K562 (cell line): ENCODE results near the gene GRIP1. TPM values are rescaled to one million over a fixed set of nuclear protein-coding genes. Genes with fewer than 3 reads are reported as not detected.
A peak's percentile ranks its signal among the peaks of the same experiment; 100 is the strongest.

ENCODE experiments used
- ATAC-seq: fragments of 200-7000 bp; cut with Tn5 transposase; 3 replicates; pipeline ENCODE4 v1.9.1; 2020; ENCODE audit warnings: moderate library complexity
- BruUV-seq: library from RNA; stranded (reverse); fragments of 400-500 nt; replicated peaks from 2 replicates; lab custom pipeline; 2021; lab: Mats Ljungman, UMichigan
- CTCF ChIA-PET: fragments of 300-600 bp; formaldehyde crosslinking; extraction: SDS; loops from one replicate; lab custom pipeline; 2021; ENCODE audit warnings: low intra/inter-chr PET ratio; lab: Yijun Ruan, JAX
- POLR2A ChIA-PET: fragments of 300-600, 350-650 bp; sonication (Branson Sonifier 250); formaldehyde crosslinking; extraction: SDS; loops from one replicate; lab custom pipeline; 2021; ENCODE audit warnings: antibody characterized with exemption, inconsistent platforms; lab: Yijun Ruan, JAX
- DNase-seq, 4 experiments: peaks; one replicate each; pipeline versions ENCODE4 v3.0.0 to v3.0.0-alpha.2; 2011 to 2018; ENCODE audit warnings: low spot score in 3 of 4, mixed read lengths in 3 of 4; ENCODE audit errors: extremely low read depth in 1 of 4
- FAIRE-seq: peaks from 2 replicates; lab custom pipeline; 2011; peaks lifted over from hg19 to GRCh38; lab: Jason Lieb, UNC
- H2AFZ ChIP-seq: 2 replicates; pipeline ENCODE4 v1.6.0; 2011; ENCODE audit warnings: low read depth, low read length, control low read depth, inconsistent platforms
- H3K27ac ChIP-seq: fragments of 200-600 bp; 3 replicates; pipeline ENCODE4 v1.8.0; 2011; ENCODE audit warnings: low read depth, mild to moderate bottlenecking, control low read depth, inconsistent platforms, low read length, moderate library complexity, mixed read lengths; ENCODE audit errors: extremely low read depth
- H3K27me3 ChIP-seq, 2 experiments: fragments of 300-600 bp in 1 of 2; 2 replicates in 1 of 2; 3 replicates in 1 of 2; pipeline versions ENCODE4 v1.6.0 to v1.8.0; 2011; ENCODE audit warnings: inconsistent platforms in 2 of 2, low read length in 2 of 2, mild to moderate bottlenecking in 1 of 2, mixed read lengths in 1 of 2, moderate library complexity in 1 of 2; ENCODE audit not compliant: control insufficient read depth in 2 of 2, insufficient read depth in 2 of 2
- H3K36me3 ChIP-seq: fragments of 300-600 bp; 3 replicates; pipeline ENCODE4 v1.8.0; 2011; ENCODE audit warnings: mild to moderate bottlenecking, low read length, inconsistent platforms; ENCODE audit not compliant: control insufficient read depth, insufficient read depth
- H3K4me1 ChIP-seq, 2 experiments: fragments of 200-600 bp in 1 of 2; replicated peaks in 1 of 2; 2 replicates in 1 of 2; 3 replicates in 1 of 2; pipeline versions ENCODE4 v1.5.1 to v1.8.0; 2011; ENCODE audit warnings: inconsistent platforms in 2 of 2, low read length in 2 of 2, mild to moderate bottlenecking in 1 of 2, mixed read lengths in 1 of 2, moderate library complexity in 1 of 2; ENCODE audit not compliant: control insufficient read depth in 2 of 2, insufficient read depth in 2 of 2
- H3K4me2 ChIP-seq: 2 replicates; pipeline ENCODE4 v1.6.1; 2011; ENCODE audit warnings: low read length, control low read depth, inconsistent platforms, mixed read lengths; ENCODE audit not compliant: insufficient read depth
- H3K4me3 ChIP-seq: fragments of 200-600 bp; sonication (generic), shearing (Covaris generic); 2 replicates; pipeline ENCODE4 v1.5.1; 2016; ENCODE audit warnings: control low read depth, inconsistent platforms
- H3K79me2 ChIP-seq: fragments of 200-600 bp; 3 replicates; pipeline ENCODE4 v1.8.0; 2011; ENCODE audit warnings: low read length, inconsistent platforms; ENCODE audit not compliant: control insufficient read depth, insufficient read depth
- H3K9ac ChIP-seq, 2 experiments: 2 replicates each; pipeline versions ENCODE4 v1.6.0 to v1.6.1; 2011; ENCODE audit warnings: low read depth in 2 of 2, low read length in 2 of 2, control low read depth in 1 of 2, inconsistent platforms in 1 of 2, mild to moderate bottlenecking in 1 of 2, mixed read lengths in 1 of 2; ENCODE audit not compliant: insufficient read depth in 1 of 2
- H3K9me1 ChIP-seq: one replicate; pipeline ENCODE4 v1.6.0; 2011; ENCODE audit warnings: inconsistent platforms, mild to moderate bottlenecking, low read length, moderate library complexity; ENCODE audit not compliant: control insufficient read depth, insufficient read depth
- H3K9me3 ChIP-seq: replicated peaks from 2 replicates; pipeline ENCODE4 v1.5.1; 2011; ENCODE audit warnings: low read depth, low read length, inconsistent platforms; ENCODE audit not compliant: control insufficient read depth, insufficient read depth
- H4K20me1 ChIP-seq: replicated peaks from 2 replicates; pipeline ENCODE4 v1.6.1; 2011; ENCODE audit warnings: low read length, inconsistent platforms, mixed read lengths; ENCODE audit not compliant: control insufficient read depth, insufficient read depth
- CREB1 ChIP-seq, 2 experiments: sonication (generic) in 1 of 2; formaldehyde crosslinking in 1 of 2; IDR thresholded peaks; 2 replicates each; pipeline versions ENCODE4 v1.6.1 to v1.8.0; 2012 to 2022; ENCODE audit warnings: inconsistent platforms in 1 of 2, mild to moderate bottlenecking in 1 of 2, missing genetic modification reagents in 1 of 2, moderate library complexity in 1 of 2
- E4F1 ChIP-seq: fragments of 250-450 bp; sonication (Bioruptor Pico); IDR thresholded peaks from 2 replicates; pipeline ENCODE4 v1.5.0; 2021; ENCODE audit warnings: mild to moderate bottlenecking, borderline replicate concordance
- ELF2 ChIP-seq: fragments of 250-450 bp; sonication (Bioruptor Pico); IDR thresholded peaks from 2 replicates; pipeline ENCODE4 v1.5.0; 2021; ENCODE audit warnings: mild to moderate bottlenecking
- ETS1 ChIP-seq: conservative IDR thresholded peaks from 2 replicates; pipeline ENCODE4 v1.6.1; 2011; ENCODE audit warnings: low read depth, mild to moderate bottlenecking, low read length; ENCODE audit not compliant: control insufficient read depth
- HDAC2 ChIP-seq: fragments of 450-650 bp; IDR thresholded peaks from 2 replicates; pipeline ENCODE4 v1.6.1; 2016; ENCODE audit warnings: mild to moderate bottlenecking
- JUND ChIP-seq, 2 experiments: IDR thresholded peaks; 2 replicates in 1 of 2; 3 replicates in 1 of 2; pipeline ENCODE4 v1.6.1; 2011; ENCODE audit warnings: borderline replicate concordance in 2 of 2, low read depth in 2 of 2, low read length in 2 of 2, improper control_type of control experiment in 1 of 2, missing biosample characterization in 1 of 2, missing genetic modification characterization in 1 of 2, missing genetic modification reagents in 1 of 2
- KLF16 ChIP-seq: IDR thresholded peaks from 2 replicates; pipeline ENCODE4 v1.6.1; 2016; ENCODE audit warnings: antibody characterized with exemption
- NFE2 ChIP-seq: IDR thresholded peaks from 2 replicates; pipeline ENCODE4 v1.6.1; 2014; ENCODE audit warnings: antibody characterized with exemption, low read depth
- NR3C1 ChIP-seq: sonication (generic); formaldehyde crosslinking; IDR thresholded peaks from 2 replicates; pipeline ENCODE4 v1.8.1; 2022; ENCODE audit warnings: missing genetic modification reagents
- SIN3A ChIP-seq, 2 experiments: fragments of 150-350 bp in 1 of 2; IDR thresholded peaks; 2 replicates each; pipeline ENCODE4 v1.6.1; 2011 to 2016; ENCODE audit warnings: borderline replicate concordance in 2 of 2, low read depth in 2 of 2, low read length in 2 of 2, mild to moderate bottlenecking in 2 of 2, moderate library complexity in 2 of 2; ENCODE audit not compliant: control insufficient read depth in 1 of 2
- SRSF3 ChIP-seq: fragments of 200-400 bp; formaldehyde crosslinking; IDR thresholded peaks from 2 replicates; pipeline ENCODE4 v1.6.1; 2016; ENCODE audit warnings: mild to moderate bottlenecking, low read length, moderate library complexity; ENCODE audit not compliant: insufficient read depth
- STAT5A ChIP-seq: IDR thresholded peaks from 2 replicates; pipeline ENCODE4 v1.6.1; 2012; ENCODE audit warnings: low read length, inconsistent platforms, borderline replicate concordance
- ZNF232 ChIP-seq: sonication (generic); formaldehyde crosslinking; IDR thresholded peaks from 2 replicates; pipeline ENCODE4 v1.8.0; 2022; ENCODE audit warnings: mild to moderate bottlenecking, missing genetic modification reagents
- WGBS: fragments of 100-300 bp; shearing (Covaris generic); methylation state at CpG from one replicate; pipeline ENCODE4 v1.1.6; 2016; ENCODE audit warnings: low coverage, mixed read lengths; ENCODE audit not compliant: insufficient coverage; ENCODE audit errors: missing lambda C conversion rate; 5-methylcytosine and 5-hydroxymethylcytosine counted together
- in situ Hi-C: fragments of 300-500 bp; cut with MboI; formaldehyde crosslinking; loops from 4 replicates; pipeline ENCODE4 v1.15.0; 2018; ENCODE audit warnings: inconsistent platforms, mixed read lengths
- intact Hi-C: fragments of 100-400 bp; cut with micrococcal nuclease; formaldehyde crosslinking; loops from 2 replicates; pipeline ENCODE4 v1.14.2; 2022
- polyA plus RNA-seq, 8 experiments: library from polyadenylated mRNA; depleted of rRNA in 4 of 8; stranded (reverse) in 5 of 8; unstranded in 3 of 8; fragments of >200 nt; fragmentation: Nextera tagmentation in 2 of 8; fragmentation: Illumina TruSeq in 1 of 8; extraction: Ambion mirVana in 2 of 8; extraction: Trizol in 1 of 8; gene quantifications; 2 replicates each; pipeline versions ENCODE4 v1.2.1 to v1.2.3, GENCODE V29; 2011 to 2014; ENCODE audit warnings: inconsistent platforms in 1 of 8, missing spikeins in 1 of 8
- total RNA-seq, 7 experiments: library from RNA; depleted of rRNA in 6 of 7; stranded (reverse); fragments of >200 nt in 6 of 7; fragmentation: Illumina TruSeq in 2 of 7; extraction: Trizol in 2 of 7; gene quantifications; 2 replicates each; pipeline versions ENCODE4 v1.2.1 to v1.2.3, GENCODE V29; 2011 to 2021; ENCODE audit warnings: low replicate concordance in 1 of 7

Gene GRIP1
- total and polyA plus RNA-seq, 9 of the 15 experiments (the other 6 are each of a cell fraction or from before 2014, with no cell fraction given), result 0.28 to 1.2 (median 0.45) TPM

- H3K4me1 ChIP-seq, result peaks cover 7 to 9% of the 10 kb centered on the region in 2 experiments; a peak in 4 of 5 replicates
- CTCF ChIA-PET, result no interaction called here
- peak within 1 kb of the TSS; percentile 73 to 97 for H3K9ac ChIP-seq
- POLR2A ChIA-PET, result interaction anchor here (0.6 to 1.8 kb wide), 3 partner anchors 10 to 956 kb away, joined by 4 to 9 read pairs (median 6); no protein-coding TSS in a partner anchor
- H3K36me3 ChIP-seq, result peaks cover 3% of the 10 kb centered on the region; the same call in 1 of the 3 replicates
- H3K4me3 ChIP-seq, result peak within 1 kb of the TSS; percentile 52
- H2AFZ ChIP-seq, result peak within 1 kb of the TSS; percentile 98
- peaks cover 10% of the 10 kb centered on the region; the same call in 2 of the 3 replicates for H3K79me2 ChIP-seq
- H3K9me3 ChIP-seq, result no peaks in the 10 kb centered on the region
- H3K4me2 ChIP-seq, result peak within 1 kb of the TSS; percentile 91
- no TSS peak for BruUV-seq
- intact Hi-C loops, result loop anchor here (1.0 kb wide), 1 partner anchor 133 kb away; the partner anchor contains the start of gene TMBIM4
- peaks cover 0 to 2% of the 10 kb centered on the region in 2 experiments; a peak in 1 of 5 replicates for H3K27me3 ChIP-seq
- H4K20me1 ChIP-seq, result no peaks in the 10 kb centered on the region
- WGBS, result under 1% methylated on average over 33 of the region's 45 CpGs
- H3K27ac ChIP-seq, result peak within 1 kb of the TSS; percentile 82
- DNase-seq, result peak; percentile 94 to 98 (median 97)
- peak; percentile 97 for ATAC-seq
- in situ Hi-C loops, result no loop called here
- no peaks in the 10 kb centered on the region for H3K9me1 ChIP-seq
- peak; percentile 99 for FAIRE-seq
- no peak for TF ChIP-seq ZNF232 (CRISPR knock-in tag)
- peak in 1 of 2 experiments; percentile 36; a peak in 1 of 4 replicates for TF ChIP-seq SIN3A (IDR thresholded peaks at IDR 0.05; ENCODE audit: borderline replicate concordance in 2 of 2, control insufficient read depth in 1 of 2, low read depth in 2 of 2, low read length in 2 of 2)
- TF ChIP-seq NR3C1 (CRISPR knock-in tag), result no peak
- peak; percentile 55; the same call in 1 of the 2 replicates for TF ChIP-seq HDAC2
- TF ChIP-seq JUND (IDR thresholded peaks at IDR 0.05; ENCODE audit: borderline replicate concordance, low read depth, low read length), result peak; percentile 51
- no peak for TF ChIP-seq JUND (tag; IDR thresholded peaks at IDR 0.05; ENCODE audit: borderline replicate concordance, low read depth, low read length)
- TF ChIP-seq ELF2, result peak; percentile 79; the same call in 1 of the 2 replicates
- TF ChIP-seq NFE2, result peak; percentile 77
- TF ChIP-seq STAT5A, result peak; percentile 93
- no peak for TF ChIP-seq E4F1
- TF ChIP-seq CREB1 (IDR thresholded peaks at IDR 0.05), result 0 out of 2 replicates have a peak, but pooled peaks have one; percentile 21
- no peak for TF ChIP-seq CREB1 (CRISPR knock-in tag; IDR thresholded peaks at IDR 0.05)
- no peak for TF ChIP-seq KLF16
- no peak for TF ChIP-seq SRSF3
- TF ChIP-seq ETS1, result no peak
Observed at GRCh38 chr12:66301944-66302826, 376.7 kb downstream of the GRIP1 start, which contains the start of gene HELB. TSS of gene HELB (plus strand) at chr12:66302493. CDS start at chr12:66302604, 111 bp downstream.
